GM10266 (cell line): Measurements from ENCODE around the gene TREML4.

Source experiments
- DNase-seq: peaks from one replicate; pipeline ENCODE4 v3.0.0; 2012; ENCODE audit errors: extremely low spot score
- CTCF ChIP-seq: IDR thresholded peaks from 2 replicates; pipeline ENCODE4 v1.5.1; 2012; ENCODE audit warnings: mild to moderate bottlenecking, low read depth; ENCODE audit not compliant: control insufficient read depth, insufficient read depth; ENCODE audit errors: missing control alignments

Gene TREML4

GRCh38 chr6:41252401-41253169, 24.4 kb downstream of the TREML4 start:
- no peak for DNase-seq
- no peak for TF ChIP-seq CTCF

GRCh38 chr6:41255110-41255509, 27.0 kb downstream of the TREML4 start:
- TF ChIP-seq CTCF = no peak
- no peak for DNase-seq

DNA sequence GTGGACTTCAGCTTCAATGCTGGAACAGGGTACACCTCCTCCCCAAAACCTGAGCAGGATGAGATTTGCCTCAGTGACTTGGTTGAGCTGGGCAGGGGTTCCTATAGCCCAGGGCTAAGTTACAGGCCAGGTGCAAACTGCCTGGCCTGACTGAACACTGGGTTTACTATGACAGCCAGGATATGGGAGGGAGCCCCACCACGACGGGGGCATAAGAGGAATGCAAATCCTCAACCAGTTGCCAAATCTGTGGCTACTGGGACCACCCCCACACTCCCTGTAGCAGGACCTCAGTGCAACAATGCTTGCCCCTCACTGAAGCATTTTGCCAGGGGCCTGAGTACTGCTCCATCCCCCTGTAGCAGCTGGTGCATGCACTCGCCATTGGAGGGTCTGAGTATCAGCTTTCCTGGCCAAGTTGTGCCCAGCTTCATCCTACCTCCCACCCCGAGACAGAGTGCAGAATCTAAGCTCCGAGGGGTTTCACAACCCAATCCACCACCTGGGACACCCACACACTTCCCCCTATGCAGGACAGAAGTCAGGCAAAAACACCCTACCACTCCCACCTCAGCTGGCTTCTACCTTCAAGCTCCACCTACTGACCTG, 27.6 kb downstream of the TREML4 start:
- no peak for TF ChIP-seq CTCF
- DNase-seq = no peak

DNA sequence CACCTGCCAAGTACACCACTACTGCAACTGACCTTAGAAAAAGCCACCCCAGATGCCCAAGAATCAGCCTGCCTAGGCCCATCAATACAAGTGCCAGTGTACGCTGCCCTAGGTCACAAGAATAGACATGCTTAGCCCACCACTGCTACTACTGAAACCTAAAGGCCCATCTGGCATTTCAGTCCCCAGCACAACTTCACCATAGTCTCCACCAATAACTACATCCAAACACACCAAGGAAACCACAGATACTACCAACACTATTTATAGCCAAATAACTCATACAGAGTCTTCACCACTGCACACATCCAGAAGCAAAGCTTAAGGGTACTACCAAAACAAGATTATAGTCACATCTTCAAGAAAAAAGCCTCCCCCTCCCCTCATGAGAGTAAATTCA, 28.2 kb downstream of the TREML4 start:
- TF ChIP-seq CTCF = no peak

DNA sequence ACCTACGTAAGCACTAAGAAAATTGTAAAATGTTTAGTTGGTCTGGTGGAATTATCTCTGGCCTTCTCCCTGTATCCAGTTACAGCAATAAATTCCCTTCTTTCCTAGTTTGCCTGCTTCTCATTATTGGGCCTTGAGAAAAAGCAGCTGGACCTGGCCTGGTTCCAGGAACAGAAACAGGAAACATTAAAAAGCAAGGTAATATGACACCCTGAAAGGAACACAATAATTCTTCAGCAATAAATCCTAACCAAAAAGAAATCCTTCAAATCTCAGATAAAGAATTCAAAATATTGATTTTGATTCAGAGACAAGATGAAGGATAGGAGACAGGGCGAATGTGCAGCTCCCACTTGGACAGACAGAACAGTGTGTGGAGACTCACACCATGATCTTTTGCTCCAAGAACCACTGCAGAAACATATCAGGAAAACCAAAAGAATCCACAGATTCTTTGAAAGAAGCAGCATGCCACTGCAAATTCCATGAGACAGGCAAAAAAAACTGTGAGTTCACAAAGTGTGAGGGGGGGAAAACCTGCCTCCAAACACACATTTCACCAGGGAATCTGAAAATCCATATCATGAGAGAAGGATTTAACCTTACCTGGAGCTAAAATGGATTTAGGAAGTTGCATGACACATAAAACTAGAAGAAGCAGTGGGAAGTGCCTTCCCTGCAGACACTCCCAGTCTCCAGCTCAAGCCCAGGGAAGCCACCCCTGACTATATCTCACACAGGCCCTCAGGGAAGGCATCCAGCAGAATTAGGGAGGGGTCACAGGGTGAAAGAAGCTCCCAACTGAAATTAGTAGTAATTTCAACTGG, 29.4 kb downstream of the TREML4 start:
- TF ChIP-seq CTCF = no peak
- no peak for DNase-seq

More for the DNA sequence above, 28.2 kb downstream of the TREML4 start:
- DNase-seq = no peak

DNA sequence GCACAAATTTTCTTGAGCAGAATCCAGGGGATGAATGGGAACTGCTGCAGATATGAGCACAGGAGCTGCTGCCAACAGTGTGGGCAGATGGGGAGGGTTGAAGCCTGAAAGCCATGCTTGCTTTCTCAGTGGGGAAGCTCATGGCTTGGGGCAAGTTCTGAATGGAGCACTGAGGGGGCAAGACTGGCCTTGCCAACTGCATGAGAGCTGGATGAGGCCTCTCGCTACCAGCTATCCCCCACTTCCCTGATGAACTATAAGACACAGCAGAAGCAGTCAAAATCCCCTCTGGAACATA, 30.0 kb downstream of the TREML4 start:
- DNase-seq = no peak

More for the DNA sequence above, 30.0 kb downstream of the TREML4 start:
- no peak for TF ChIP-seq CTCF
